Hepatocyte (in vitro differentiated cells): ENCODE data around the gene TMEM259. TPM values are rescaled to one million over a fixed set of nuclear protein-coding genes. Genes with fewer than 3 reads are reported as not detected.

ENCODE experiments used
- DNase-seq: peaks from one replicate; pipeline ENCODE4 v3.0.0-alpha.2; 2016; ENCODE audit warnings: low spot score
- H2AFZ ChIP-seq: fragments of 200-600 bp; sonication (generic); 2 replicates; pipeline ENCODE4 v1.6.0; 2016; ENCODE audit warnings: antibody characterized with exemption, mild to moderate bottlenecking
- H3K27ac ChIP-seq: fragments of 200-600 bp; sonication (generic); 2 replicates; pipeline ENCODE4 v1.5.1; 2016; ENCODE audit warnings: mild to moderate bottlenecking
- H3K27me3 ChIP-seq: fragments of 200-600 bp; sonication (generic); 2 replicates; pipeline ENCODE4 v1.6.1; 2016
- H3K36me3 ChIP-seq: fragments of 200-600 bp; sonication (generic); replicated peaks from 2 replicates; pipeline ENCODE4 v1.5.1; 2016; ENCODE audit warnings: low read depth; ENCODE audit not compliant: insufficient read depth
- H3K4me1 ChIP-seq: fragments of 200-600 bp; sonication (generic); 2 replicates; pipeline ENCODE4 v1.5.1; 2016; ENCODE audit warnings: mild to moderate bottlenecking, moderate library complexity; ENCODE audit not compliant: insufficient read depth
- H3K4me2 ChIP-seq: fragments of 200-600 bp; sonication (generic); 2 replicates; pipeline ENCODE4 v1.6.0; 2016
- H3K4me3 ChIP-seq: fragments of 200-600 bp; sonication (generic); 2 replicates; pipeline ENCODE4 v1.5.1; 2016; ENCODE audit warnings: mild to moderate bottlenecking
- H3K79me2 ChIP-seq: fragments of 200-600 bp; sonication (generic); 2 replicates; pipeline ENCODE4 v1.6.0; 2017; ENCODE audit warnings: mild to moderate bottlenecking
- H3K9me2 ChIP-seq: fragments of 200-600 bp; sonication (generic); replicated peaks from 2 replicates; pipeline ENCODE4 v1.6.0; 2017; ENCODE audit warnings: mild to moderate bottlenecking; ENCODE audit not compliant: insufficient read depth
- H3K9me3 ChIP-seq: fragments of 200-600 bp; sonication (generic); 2 replicates; pipeline ENCODE4 v1.5.1; 2016; ENCODE audit warnings: low read depth, mild to moderate bottlenecking
- H4K20me1 ChIP-seq: fragments of 200-600 bp; sonication (generic); 2 replicates; pipeline ENCODE4 v1.6.0; 2016; ENCODE audit warnings: mild to moderate bottlenecking; ENCODE audit not compliant: insufficient read depth, poor library complexity, severe bottlenecking
- CTCF ChIP-seq: fragments of 200-600 bp; sonication (generic); IDR thresholded peaks from 2 replicates; pipeline ENCODE4 v1.5.1; 2016; ENCODE audit warnings: antibody characterized with exemption, mild to moderate bottlenecking; ENCODE audit not compliant: poor library complexity
- EZH2 ChIP-seq: fragments of 200-600 bp; sonication (generic); IDR thresholded peaks from 2 replicates; pipeline ENCODE4 v1.6.1; 2016; ENCODE audit warnings: antibody characterized with exemption, mild to moderate bottlenecking, borderline replicate concordance
- EZH2phosphoT487 ChIP-seq: fragments of 200-600 bp; sonication (generic); IDR thresholded peaks from one replicate; pipeline ENCODE4 v1.6.1; 2018; ENCODE audit warnings: antibody characterized with exemption, mild to moderate bottlenecking, low read depth, moderate library complexity; ENCODE audit not compliant: unreplicated experiment, severe bottlenecking
- WGBS: methylation state at CpG from one replicate; pipeline ENCODE4 v1.1.6; 2016; ENCODE audit warnings: low lambda C conversion rate; ENCODE audit errors: missing lambda C conversion rate; 5-methylcytosine and 5-hydroxymethylcytosine counted together
- polyA plus RNA-seq: library from polyadenylated mRNA; unstranded; fragments of >200 nt; fragmentation: Nextera tagmentation; extraction: Ambion mirVana; gene quantifications from 2 replicates; pipeline ENCODE4 v1.2.1, GENCODE V29; 2016
- total RNA-seq: library from RNA; depleted of rRNA; stranded (reverse); fragments of >200 nt; gene quantifications from 2 replicates; pipeline ENCODE4 v1.2.3, GENCODE V29; 2014

The TMEM259 gene
- total and polyA plus RNA-seq, 2 experiments from 2014 or later: 169 to 311 TPM

- WGBS: 86% methylated on average over 9 of the region's 20 CpGs
- no peaks in the 10 kb centered on the region for H3K36me3 ChIP-seq
- H4K20me1 ChIP-seq: no peaks in the 10 kb centered on the region
- no peak overlapping the region for H3K27ac ChIP-seq
- H2AFZ ChIP-seq: no peak overlapping the region
- H3K9me2 ChIP-seq: no peaks in the 10 kb centered on the region
- no peak overlapping the region for H3K4me3 ChIP-seq
- no peak overlapping the region for H3K4me2 ChIP-seq
- no peaks in the 10 kb centered on the region for H3K9me3 ChIP-seq
- TF ChIP-seq EZH2: no peak
- TF ChIP-seq CTCF: no peak
- TF ChIP-seq EZH2phosphoT487: no peak
- no peaks in the 10 kb centered on the region for H3K27me3 ChIP-seq
- no peaks in the 10 kb centered on the region for H3K79me2 ChIP-seq
- no peaks in the 10 kb centered on the region for H3K4me1 ChIP-seq
- DNase-seq: no peak
These were observed 26.8 kb upstream of the TMEM259 start for GRCh38 chr19:1047696-1048147.

GRCh38 chr19:1046836-1047695 lies 26.1 kb upstream of the TMEM259 start:
- Histone ChIP-seq H3K9me2 (no peaks in the 10 kb centered on the region), H3K4me2 (no peak overlapping the region), H3K36me3 (no peaks in the 10 kb centered on the region), H3K9me3 (no peaks in the 10 kb centered on the region), H4K20me1 (no peaks in the 10 kb centered on the region), H3K4me3 (no peak overlapping the region), H3K27ac (no peak overlapping the region), H3K4me1 (no peaks in the 10 kb centered on the region), H2AFZ (no peak overlapping the region), H3K27me3 (no peaks in the 10 kb centered on the region), H3K79me2 (no peaks in the 10 kb centered on the region)
- DNase-seq: no peak
- TF ChIP-seq EZH2: no peak
- TF ChIP-seq EZH2phosphoT487: no peak
- no peak for TF ChIP-seq CTCF
- 99% methylated on average over 67 of the region's 77 CpGs for WGBS

GRCh38 chr19:1046117-1046626 lies 25.2 kb upstream of the TMEM259 start:
- no peak for DNase-seq
- no peaks in the 10 kb centered on the region for H3K9me2 ChIP-seq
- H3K9me3 ChIP-seq: no peaks in the 10 kb centered on the region
- H2AFZ ChIP-seq: no peak overlapping the region
- no peaks in the 10 kb centered on the region for H3K79me2 ChIP-seq
- no peak overlapping the region for H3K4me3 ChIP-seq
- no peaks in the 10 kb centered on the region for H3K36me3 ChIP-seq
- no peak overlapping the region for H3K27ac ChIP-seq
- H3K4me2 ChIP-seq: no peak overlapping the region
- TF ChIP-seq EZH2phosphoT487: no peak
- no peak for TF ChIP-seq CTCF
- no peak for TF ChIP-seq EZH2
- no peaks in the 10 kb centered on the region for H3K27me3 ChIP-seq
- H4K20me1 ChIP-seq: no peaks in the 10 kb centered on the region
- 95% methylated on average over 19 of the region's 33 CpGs for WGBS
- H3K4me1 ChIP-seq: peaks cover 3% of the 10 kb centered on the region
